HepG2 (cell line): ENCODE data around the gene CHMP6. TPM values are rescaled to one million over a fixed set of nuclear protein-coding genes. Genes with fewer than 3 reads are reported as not detected.
A peak's percentile ranks its signal among the peaks of the same experiment; 100 is the strongest.

Experiments used
- DNMT3B ChIP-seq: conservative IDR thresholded peaks from 2 replicates; pipeline ENCODE4 v1.6.1; 2016; ENCODE audit warnings: missing biosample characterization, control low read depth
- ESRRA ChIP-seq: sonication (generic); formaldehyde crosslinking; IDR thresholded peaks from 2 replicates; pipeline ENCODE4 v1.5.1; 2020; ENCODE audit warnings: mild to moderate bottlenecking, low read depth, missing genetic modification reagents
- ETV6 ChIP-seq: sonication (generic); formaldehyde crosslinking; conservative IDR thresholded peaks from 2 replicates; pipeline ENCODE4 v1.4.0; 2020; ENCODE audit warnings: missing genetic modification reagents
- FOXK1 ChIP-seq: sonication (generic); formaldehyde crosslinking; IDR thresholded peaks from 2 replicates; pipeline ENCODE4 v1.4.0; 2020; ENCODE audit warnings: low read depth, missing genetic modification reagents, borderline replicate concordance
- GPBP1L1 ChIP-seq: sonication (generic); formaldehyde crosslinking; IDR thresholded peaks from 2 replicates; pipeline ENCODE4 v1.5.0; 2020; ENCODE audit warnings: mild to moderate bottlenecking, missing genetic modification reagents
- HDAC1 ChIP-seq: sonication (generic); formaldehyde crosslinking; IDR thresholded peaks from 2 replicates; pipeline ENCODE4 v1.5.1; 2020; ENCODE audit warnings: mild to moderate bottlenecking, missing genetic modification reagents
- HDAC2 ChIP-seq: sonication (generic); formaldehyde crosslinking; IDR thresholded peaks from 2 replicates; pipeline ENCODE4 v1.4.0; 2020; ENCODE audit warnings: missing genetic modification reagents
- IRF9 ChIP-seq: sonication (generic); formaldehyde crosslinking; IDR thresholded peaks from 2 replicates; pipeline ENCODE4 v1.8.0; 2022; ENCODE audit warnings: missing genetic modification reagents, mild to moderate bottlenecking, borderline replicate concordance
- KLF11 ChIP-seq: IDR thresholded peaks from 2 replicates; pipeline ENCODE4 v1.6.1; 2016; ENCODE audit warnings: missing compliant biosample characterization
- KLF9 ChIP-seq: IDR thresholded peaks from 2 replicates; pipeline ENCODE4 v1.6.1; 2016; ENCODE audit warnings: low read depth
- MAFK ChIP-seq, 2 experiments: IDR thresholded peaks in 1 of 2; conservative IDR thresholded peaks in 1 of 2; 2 replicates each; pipeline ENCODE4 v1.6.1; 2011; ENCODE audit warnings: improper control_type of control experiment in 2 of 2, low read length in 2 of 2
- MED13 ChIP-seq: sonication (generic); formaldehyde crosslinking; IDR thresholded peaks from 2 replicates; pipeline ENCODE4 v1.5.0; 2020; ENCODE audit warnings: missing genetic modification reagents
- MED8 ChIP-seq: sonication (generic); formaldehyde crosslinking; IDR thresholded peaks from 2 replicates; pipeline ENCODE4 v1.8.1; 2023; ENCODE audit warnings: mild to moderate bottlenecking, missing genetic modification reagents; ENCODE audit not compliant: insufficient replicate concordance
- NFIC ChIP-seq: IDR thresholded peaks from 2 replicates; pipeline ENCODE4 v1.6.1; 2012; ENCODE audit warnings: mild to moderate bottlenecking, low read length, inconsistent platforms
- NR2F6 ChIP-seq, 2 experiments: IDR thresholded peaks; 2 replicates each; pipeline ENCODE4 v1.6.1; 2016; ENCODE audit warnings: antibody characterized with exemption in 1 of 2, mild to moderate bottlenecking in 1 of 2
- RBAK ChIP-seq: sonication (generic); formaldehyde crosslinking; IDR thresholded peaks from 2 replicates; pipeline ENCODE4 v1.5.1; 2020; ENCODE audit warnings: mild to moderate bottlenecking, missing genetic modification reagents
- RELA ChIP-seq: sonication (generic); formaldehyde crosslinking; IDR thresholded peaks from 2 replicates; pipeline ENCODE4 v1.4.0; 2020; ENCODE audit warnings: missing genetic modification reagents
- RXRA ChIP-seq: sonication (generic); formaldehyde crosslinking; IDR thresholded peaks from 2 replicates; pipeline ENCODE4 v1.5.1; 2020; ENCODE audit warnings: missing genetic modification reagents
- SMAD1 ChIP-seq: sonication (generic); formaldehyde crosslinking; IDR thresholded peaks from 2 replicates; pipeline ENCODE4 v1.4.0; 2020; ENCODE audit warnings: missing genetic modification reagents, low read depth, mild to moderate bottlenecking, borderline replicate concordance
- SNAI1 ChIP-seq: sonication (generic); formaldehyde crosslinking; IDR thresholded peaks from 2 replicates; pipeline ENCODE4 v1.5.0; 2020; ENCODE audit warnings: mild to moderate bottlenecking, missing genetic modification reagents, borderline replicate concordance
- SP1 ChIP-seq, 2 experiments: fragments of 450-650 bp in 1 of 2; sonication (generic) in 1 of 2; formaldehyde crosslinking in 1 of 2; IDR thresholded peaks; 2 replicates each; pipeline versions ENCODE4 v1.4.0 to v1.6.1; 2016 to 2020; ENCODE audit warnings: missing genetic modification reagents in 1 of 2
- SP5 ChIP-seq: IDR thresholded peaks from 2 replicates; pipeline ENCODE4 v1.6.1; 2016; ENCODE audit warnings: low read depth, borderline replicate concordance
- ZNF17 ChIP-seq: sonication (generic); formaldehyde crosslinking; IDR thresholded peaks from 2 replicates; pipeline ENCODE4 v1.5.0; 2020; ENCODE audit warnings: mild to moderate bottlenecking, missing genetic modification reagents
- ZNF207 ChIP-seq: fragments of 450-650 bp; IDR thresholded peaks from 2 replicates; pipeline ENCODE4 v1.6.1; 2016; ENCODE audit warnings: antibody characterized with exemption, borderline replicate concordance
- ZNF354B ChIP-seq: sonication (generic); formaldehyde crosslinking; IDR thresholded peaks from 2 replicates; pipeline ENCODE4 v1.8.0; 2022; ENCODE audit warnings: mild to moderate bottlenecking, missing genetic modification reagents
- polyA plus RNA-seq, 8 experiments: library from polyadenylated mRNA; depleted of rRNA in 3 of 8; stranded (reverse) in 7 of 8; unstranded in 1 of 8; fragments of >200 nt; fragmentation: Illumina TruSeq in 4 of 8; extraction: Trizol in 4 of 8; gene quantifications; 2 replicates each; pipeline versions ENCODE4 v1.2.1 to v1.2.3, GENCODE V29; 2011 to 2016; ENCODE audit warnings: low read depth in 4 of 8, missing spikeins in 1 of 8, mixed read lengths in 1 of 8; ENCODE audit not compliant: insufficient read depth in 1 of 8
- total RNA-seq, 5 experiments: library from RNA; depleted of rRNA; stranded (reverse); fragments of >200 nt; fragmentation: Illumina TruSeq; extraction: Trizol; gene quantifications; 2 replicates each; pipeline ENCODE4 v1.2.3, GENCODE V29; 2016; ENCODE audit warnings: low read depth in 1 of 5
- TF ChIP-seq, protein P1 (sequence below): sonication (generic); formaldehyde crosslinking; conservative IDR thresholded peaks from 2 replicates; pipeline ENCODE4 v1.4.0; 2020; ENCODE audit warnings: missing genetic modification reagents
- TF ChIP-seq, protein P2 (sequence below): sonication (generic); formaldehyde crosslinking; IDR thresholded peaks from 2 replicates; pipeline ENCODE4 v1.4.0; 2020; ENCODE audit warnings: mild to moderate bottlenecking, missing genetic modification reagents

Gene CHMP6
- total and polyA plus RNA-seq, 2 of the 13 experiments (the other 11 are each of a cell fraction or from before 2014, with no cell fraction given): 11.1 to 24.2 TPM

GRCh38 chr17:81035521-81036196 is 44.0 kb downstream of the CHMP6 start (continued):
- no peak for TF ChIP-seq NFIC
- no peak for TF ChIP-seq SP5 (CRISPR knock-in tag)
- no peak for TF ChIP-seq GPBP1L1 (CRISPR knock-in tag)
- TF ChIP-seq SNAI1 (CRISPR knock-in tag): no peak
- no peak for TF ChIP-seq DNMT3B (CRISPR knock-in tag)
- TF ChIP-seq KLF9 (CRISPR knock-in tag): no peak
- TF ChIP-seq ETV6: no peak
- TF ChIP-seq MAFK (conservative IDR thresholded peaks at IDR 0.05 in 1 of 2, IDR thresholded peaks at IDR 0.05 in 1 of 2; ENCODE audit: low read length in 2 of 2): no peak
- no peak for TF ChIP-seq ZNF17 (CRISPR knock-in tag)
- TF ChIP-seq NR2F6 (IDR thresholded peaks at IDR 0.05): no peak
- no peak for TF ChIP-seq NR2F6 (CRISPR knock-in tag; IDR thresholded peaks at IDR 0.05)
- TF ChIP-seq, protein P1, sequence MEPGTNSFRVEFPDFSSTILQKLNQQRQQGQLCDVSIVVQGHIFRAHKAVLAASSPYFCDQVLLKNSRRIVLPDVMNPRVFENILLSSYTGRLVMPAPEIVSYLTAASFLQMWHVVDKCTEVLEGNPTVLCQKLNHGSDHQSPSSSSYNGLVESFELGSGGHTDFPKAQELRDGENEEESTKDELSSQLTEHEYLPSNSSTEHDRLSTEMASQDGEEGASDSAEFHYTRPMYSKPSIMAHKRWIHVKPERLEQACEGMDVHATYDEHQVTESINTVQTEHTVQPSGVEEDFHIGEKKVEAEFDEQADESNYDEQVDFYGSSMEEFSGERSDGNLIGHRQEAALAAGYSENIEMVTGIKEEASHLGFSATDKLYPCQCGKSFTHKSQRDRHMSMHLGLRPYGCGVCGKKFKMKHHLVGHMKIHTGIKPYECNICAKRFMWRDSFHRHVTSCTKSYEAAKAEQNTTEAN (CRISPR knock-in tag): no peak
- TF ChIP-seq HDAC2 (CRISPR knock-in tag): 0 out of 2 replicates have a peak, but pooled peaks have one; percentile 20
- 0 out of 2 replicates have a peak, but pooled peaks have one; percentile 11 for TF ChIP-seq ESRRA (CRISPR knock-in tag)
- no peak for TF ChIP-seq RBAK
- no peak for TF ChIP-seq ZNF207
- no peak for TF ChIP-seq IRF9
- TF ChIP-seq ZNF354B (CRISPR knock-in tag): no peak
- TF ChIP-seq SP1 (IDR thresholded peaks at IDR 0.05): no peak
- TF ChIP-seq SP1 (CRISPR knock-in tag; IDR thresholded peaks at IDR 0.05): no peak
- TF ChIP-seq RXRA (CRISPR knock-in tag): no peak
- no peak for TF ChIP-seq FOXK1 (CRISPR knock-in tag)
- 0 out of 2 replicates have a peak, but pooled peaks have one; percentile 12 for TF ChIP-seq HDAC1 (CRISPR knock-in tag)
- TF ChIP-seq RELA (CRISPR knock-in tag): no peak
- TF ChIP-seq KLF11: no peak
- no peak for TF ChIP-seq MED13 (CRISPR knock-in tag)
- no peak for TF ChIP-seq MED8
- TF ChIP-seq SMAD1: no peak
- TF ChIP-seq, protein P2, sequence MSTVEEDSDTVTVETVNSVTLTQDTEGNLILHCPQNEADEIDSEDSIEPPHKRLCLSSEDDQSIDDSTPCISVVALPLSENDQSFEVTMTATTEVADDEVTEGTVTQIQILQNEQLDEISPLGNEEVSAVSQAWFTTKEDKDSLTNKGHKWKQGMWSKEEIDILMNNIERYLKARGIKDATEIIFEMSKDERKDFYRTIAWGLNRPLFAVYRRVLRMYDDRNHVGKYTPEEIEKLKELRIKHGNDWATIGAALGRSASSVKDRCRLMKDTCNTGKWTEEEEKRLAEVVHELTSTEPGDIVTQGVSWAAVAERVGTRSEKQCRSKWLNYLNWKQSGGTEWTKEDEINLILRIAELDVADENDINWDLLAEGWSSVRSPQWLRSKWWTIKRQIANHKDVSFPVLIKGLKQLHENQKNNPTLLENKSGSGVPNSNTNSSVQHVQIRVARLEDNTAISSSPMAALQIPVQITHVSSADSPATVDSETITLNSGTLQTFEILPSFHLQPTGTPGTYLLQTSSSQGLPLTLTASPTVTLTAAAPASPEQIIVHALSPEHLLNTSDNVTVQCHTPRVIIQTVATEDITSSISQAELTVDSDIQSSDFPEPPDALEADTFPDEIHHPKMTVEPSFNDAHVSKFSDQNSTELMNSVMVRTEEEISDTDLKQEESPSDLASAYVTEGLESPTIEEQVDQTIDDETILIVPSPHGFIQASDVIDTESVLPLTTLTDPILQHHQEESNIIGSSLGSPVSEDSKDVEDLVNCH (CRISPR knock-in tag): no peak
